COLO829 (cell line): ENCODE measurements around the gene TJAP1.
"Not testable (repeated sequence)": the region's sequence is repeated elsewhere in the genome, so short reads cannot be mapped to it uniquely, and the experiment has no call there.

Experiments
- DNase-seq: peaks from one replicate; pipeline ENCODE4 v3.0.0; 2012; ENCODE audit warnings: low spot score

TJAP1 gene

GRCh38 chr6:43481591-43482236 lies 4.3 kb downstream of the TJAP1 start:
- DNase-seq, result no peak

- peak; percentile 69 for DNase-seq
Observed at GRCh38 chr6:43488667-43489276, 11.4 kb downstream of the TJAP1 start.

GRCh38 chr6:43489277-43490072 lies 12.1 kb downstream of the TJAP1 start:
- peak; percentile 93 for DNase-seq

DNA sequence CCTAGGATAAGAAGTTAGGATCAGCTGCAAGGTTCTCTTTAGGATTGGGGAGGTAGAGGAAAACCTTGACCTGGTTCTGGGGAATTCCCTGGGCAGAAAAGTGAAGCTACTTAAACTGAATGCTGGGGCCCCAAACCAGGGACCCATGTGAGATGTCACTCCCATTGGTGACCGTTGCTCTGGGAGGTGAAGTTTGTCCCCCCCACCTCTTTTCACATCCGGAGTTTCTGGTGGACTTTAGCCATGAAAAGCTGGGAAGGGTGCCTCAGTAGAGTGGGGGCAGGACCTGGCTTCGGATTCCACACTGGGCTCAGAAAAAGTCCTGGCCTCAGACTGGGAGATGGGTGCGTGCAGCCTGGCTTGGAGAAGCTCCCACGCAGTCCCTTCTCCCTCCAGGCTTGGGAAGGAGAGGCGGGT lies 13.2 kb downstream of the TJAP1 start:
- DNase-seq, result no peak

GRCh38 chr6:43491750-43492661 lies 14.6 kb downstream of the TJAP1 start:
- DNase-seq, result peak; percentile 54

DNA sequence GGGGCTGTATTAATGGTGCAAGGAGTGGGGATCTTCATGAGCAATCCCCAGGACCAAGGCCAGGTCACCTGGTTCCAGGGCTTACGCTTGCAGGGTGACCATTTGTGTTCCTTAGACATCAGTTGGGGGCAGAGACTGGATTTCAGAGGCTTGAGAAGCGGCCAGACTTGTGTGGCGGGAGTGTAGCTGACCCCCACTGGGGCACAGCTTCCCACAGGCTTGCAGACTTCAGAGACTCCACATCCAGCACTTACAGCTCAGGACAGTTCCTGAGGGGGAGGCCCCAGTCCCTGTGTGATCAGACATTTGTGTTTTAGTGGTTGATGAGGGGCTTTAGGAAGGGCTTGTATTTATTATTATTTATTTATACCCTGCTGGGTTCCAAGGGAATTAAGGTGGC lies 15.3 kb downstream of the TJAP1 start:
- no peak for DNase-seq

GRCh38 chr6:43493230-43493629 lies 15.9 kb downstream of the TJAP1 start:
- no peak for DNase-seq

DNA sequence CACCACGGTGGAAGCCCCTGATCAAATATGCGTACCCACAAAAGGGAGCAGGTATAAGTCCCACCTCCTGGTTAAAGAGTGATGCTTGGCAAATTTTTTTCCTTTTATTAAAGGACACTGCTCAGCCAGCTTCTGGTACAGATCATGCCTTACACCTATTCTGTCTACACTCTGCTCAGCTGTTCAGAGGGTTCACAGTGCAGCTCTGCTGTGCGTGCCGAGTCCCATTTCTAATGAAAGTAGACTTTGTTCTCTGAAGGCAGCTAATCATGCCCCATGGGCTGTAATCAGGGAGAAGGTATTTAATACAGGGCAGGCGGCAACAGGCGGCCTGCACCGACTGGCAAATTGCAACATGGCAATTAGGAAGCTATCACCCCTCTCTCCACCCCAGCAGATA lies 16.5 kb downstream of the TJAP1 start:
- peak; percentile 87 for DNase-seq

DNA sequence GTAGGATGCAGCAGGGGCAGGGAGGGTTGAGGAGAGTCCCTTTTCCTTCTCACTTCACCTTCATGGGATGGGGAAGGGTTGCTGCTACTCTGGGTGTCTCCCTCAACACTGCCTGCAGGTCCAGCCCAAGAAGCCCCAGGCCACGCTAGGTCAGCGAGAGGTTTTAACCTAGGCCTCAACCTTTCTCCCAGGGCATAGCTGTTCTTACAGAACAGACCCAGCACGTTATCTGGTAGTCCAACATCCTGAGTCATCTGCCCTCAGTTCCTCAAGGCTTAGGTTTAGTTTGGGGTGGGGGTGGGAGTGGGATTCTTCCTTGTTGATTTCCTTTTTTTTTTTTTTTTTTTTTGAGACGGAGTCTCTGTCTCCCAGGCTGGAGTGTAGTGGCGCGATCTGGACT lies 17.0 kb downstream of the TJAP1 start:
- no peak for DNase-seq

- DNase-seq, result no peak
Observed at GRCh38 chr6:43494766-43495165, 17.4 kb downstream of the TJAP1 start.

GRCh38 chr6:43495409-43495941 lies 18.1 kb downstream of the TJAP1 start:
- DNase-seq, result no peak

DNA sequence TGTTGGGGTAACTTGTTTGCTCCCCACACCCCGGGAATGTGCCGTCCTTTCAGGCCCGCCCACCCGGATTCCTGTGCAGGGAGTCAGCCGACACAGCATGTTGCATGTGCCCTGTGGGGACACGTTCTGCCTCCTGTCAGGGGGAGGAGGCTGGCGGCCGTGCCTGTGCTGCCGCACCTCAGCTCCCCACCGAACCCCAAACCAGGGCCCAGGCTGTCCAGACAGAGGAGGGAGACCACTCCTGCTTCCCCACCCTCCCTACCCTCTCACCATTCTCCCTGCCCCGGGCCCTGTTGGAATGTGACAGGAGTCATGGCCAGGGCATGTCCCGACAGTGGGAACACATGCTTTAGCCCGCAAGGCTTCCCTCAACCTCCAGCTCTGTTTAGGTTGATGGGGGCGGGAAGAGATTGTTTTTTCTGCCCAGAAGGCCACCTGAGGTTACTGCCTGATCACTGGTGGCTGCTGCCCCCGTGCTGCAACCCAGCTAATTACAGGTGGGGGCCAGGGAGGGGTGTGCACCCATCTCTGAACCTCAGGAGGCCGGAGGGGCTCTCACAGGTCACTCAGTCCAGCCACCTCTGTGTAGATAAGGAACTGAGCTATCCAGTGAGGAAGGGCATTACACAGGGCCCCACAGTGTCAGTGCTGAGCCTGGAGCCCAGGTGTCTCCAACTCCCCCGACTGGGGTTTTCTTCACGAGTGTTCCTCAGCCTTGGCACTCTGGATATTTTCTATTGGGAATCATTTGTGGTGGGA lies 19.2 kb downstream of the TJAP1 start:
- peak; percentile 45 for DNase-seq

DNA sequence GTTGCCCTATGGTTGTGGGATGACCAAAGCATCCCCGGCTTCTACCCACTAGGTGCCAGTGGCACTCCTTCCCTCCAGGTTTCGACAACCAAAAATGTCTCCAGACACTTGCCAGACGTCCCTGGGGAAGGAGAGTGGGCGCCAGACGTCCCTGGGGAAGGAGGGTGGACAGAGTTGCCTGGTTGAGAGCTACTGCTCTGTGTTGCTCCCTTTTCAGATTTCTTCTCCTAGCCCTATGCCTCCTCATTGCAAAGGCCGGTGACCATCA lies 19.7 kb downstream of the TJAP1 start:
- no peak for DNase-seq

GRCh38 chr6:43497689-43498088 lies 20.3 kb downstream of the TJAP1 start:
- no peak for DNase-seq

GRCh38 chr6:43498291-43498690 lies 20.9 kb downstream of the TJAP1 start:
- DNase-seq, result not testable (repeated sequence)

GRCh38 chr6:43499028-43499815 lies 21.9 kb downstream of the TJAP1 start:
- no peak for DNase-seq

DNA sequence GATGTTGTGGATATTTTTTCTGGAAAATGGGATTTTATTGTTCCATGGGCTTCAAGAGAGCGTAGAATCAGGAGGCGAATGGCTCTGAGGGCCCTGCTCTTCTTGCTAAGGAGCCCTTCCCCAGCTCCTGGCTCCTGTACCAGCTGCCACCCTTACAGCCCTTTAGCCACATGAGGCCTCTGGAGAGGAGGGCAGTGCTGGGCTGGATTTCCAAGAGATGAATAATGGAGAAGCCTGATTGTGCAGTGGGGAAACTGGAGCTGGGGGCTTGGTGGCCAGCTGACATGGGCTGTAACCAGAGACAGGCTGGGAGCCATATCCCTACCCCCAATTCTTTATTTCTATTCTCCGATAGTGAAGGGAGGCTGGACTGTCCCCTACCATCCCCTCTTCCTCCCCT lies 23.6 kb downstream of the TJAP1 start:
- DNase-seq, result no peak

- no peak for DNase-seq
Observed at GRCh38 chr6:43502666-43503065, 25.3 kb downstream of the TJAP1 start.

- no peak for DNase-seq
Observed at GRCh38 chr6:43503443-43503842, 26.1 kb downstream of the TJAP1 start.

GRCh38 chr6:43504756-43505593 lies 27.6 kb downstream of the TJAP1 start:
- no peak for DNase-seq
